Measurements from ENCODE around the gene HGFAC. TPM values are rescaled to one million over a fixed set of nuclear protein-coding genes. Genes with fewer than 3 reads are reported as not detected.

Gene HGFAC
- total RNA-seq, 4 donors from 2014 or later = 0.52 to 2.3 TPM; not detected in 2

- intact Hi-C loops (cut with DNase I) = no loop called here
- no peak for DNase-seq (ENCODE audit: extremely low spot score)
- WGBS = 51% methylated on average over 21 of the region's 23 CpGs
Measured at GRCh38 chr4:3483471-3483921, 41.7 kb downstream of the HGFAC start.

GRCh38 chr4:3484057-3484973 lies 42.5 kb downstream of the HGFAC start:
- Histone ChIP-seq H3K9me3 (no peaks in the 10 kb centered on the region), H3K27ac (replicated peaks in 1 of 4) (no peak overlapping the region), H3K4me3 (no peak overlapping the region), H3K4me1 (peaks cover 12 to 50% (median 16%) of the 10 kb centered on the region in 4 donors), H3K36me3 (no peaks in the 10 kb centered on the region), H3K27me3 (peaks cover 0 to 91% (median 0%) of the 10 kb centered on the region in 4 donors)
- no peak for TF ChIP-seq CTCF (IDR thresholded peaks at IDR 0.05)
- TF ChIP-seq POLR2A (IDR thresholded peaks at IDR 0.05; ENCODE audit: low read depth) = no peak
- no peak for TF ChIP-seq POLR2AphosphoS5 (IDR thresholded peaks at IDR 0.05)
- no peak for TF ChIP-seq EP300 (IDR thresholded peaks at IDR 0.05)
- no peak for DNase-seq (ENCODE audit: extremely low spot score)
- WGBS = 77% methylated on average over 13 of the region's 45 CpGs
- intact Hi-C loops (cut with DNase I) = no loop called here

More at GRCh38 chr4:3483471-3483921, 41.7 kb downstream of the HGFAC start:
- Histone ChIP-seq H3K4me3 (no peak overlapping the region), H3K27ac (replicated peaks in 1 of 4) (no peak overlapping the region), H3K9me3 (no peaks in the 10 kb centered on the region), H3K27me3 (peaks cover 0 to 85% (median 0%) of the 10 kb centered on the region in 4 donors), H3K4me1 (peaks cover 12 to 50% (median 16%) of the 10 kb centered on the region in 4 donors), H3K36me3 (no peaks in the 10 kb centered on the region)
- no peak for TF ChIP-seq POLR2AphosphoS5 (IDR thresholded peaks at IDR 0.05)
- TF ChIP-seq POLR2A (IDR thresholded peaks at IDR 0.05; ENCODE audit: low read depth) = no peak
- no peak for TF ChIP-seq EP300 (IDR thresholded peaks at IDR 0.05)
- TF ChIP-seq CTCF (IDR thresholded peaks at IDR 0.05) = no peak

- DNase-seq (ENCODE audit: extremely low spot score) = no peak
- Histone ChIP-seq H3K9me3 (no peaks in the 10 kb centered on the region), H3K4me3 (no peak overlapping the region), H3K36me3 (no peaks in the 10 kb centered on the region), H3K27ac (replicated peaks in 1 of 4) (no peak overlapping the region), H3K4me1 (peaks cover 10 to 46% (median 15%) of the 10 kb centered on the region in 4 donors), H3K27me3 (peaks cover 0 to 88% (median 0%) of the 10 kb centered on the region in 4 donors)
- 49% methylated on average over 30 of the region's 36 CpGs for WGBS
- intact Hi-C loops (cut with DNase I) = no loop called here
- TF ChIP-seq POLR2AphosphoS5 (IDR thresholded peaks at IDR 0.05) = no peak
- TF ChIP-seq EP300 (IDR thresholded peaks at IDR 0.05) = no peak
- no peak for TF ChIP-seq POLR2A (IDR thresholded peaks at IDR 0.05; ENCODE audit: low read depth)
- TF ChIP-seq CTCF (IDR thresholded peaks at IDR 0.05) = no peak
Measured at GRCh38 chr4:3485011-3485791, 43.4 kb downstream of the HGFAC start.

GRCh38 chr4:3485886-3486540 lies 44.2 kb downstream of the HGFAC start:
- Histone ChIP-seq H3K9me3 (no peaks in the 10 kb centered on the region), H3K27ac (replicated peaks in 1 of 4) (no peak overlapping the region), H3K4me1 (peaks cover 4 to 38% (median 9%) of the 10 kb centered on the region in 4 donors), H3K36me3 (peaks cover 0 to 2% (median 0%) of the 10 kb centered on the region in 4 donors), H3K4me3 (no peak overlapping the region), H3K27me3 (peaks cover 0 to 86% (median 0%) of the 10 kb centered on the region in 4 donors)
- DNase-seq (ENCODE audit: extremely low spot score) = no peak
- WGBS = 75% methylated on average over 6 of the region's 25 CpGs
- intact Hi-C loops (cut with DNase I) = no loop called here
- no peak for TF ChIP-seq EP300 (IDR thresholded peaks at IDR 0.05)
- no peak for TF ChIP-seq POLR2AphosphoS5 (IDR thresholded peaks at IDR 0.05)
